B cell (primary cell): ENCODE data around the gene HSD17B14. TPM values are rescaled to one million over a fixed set of nuclear protein-coding genes. Genes with fewer than 3 reads are reported as not detected.

Experiments used
- ATAC-seq: fragments of 200-7000 bp; cut with Tn5 transposase; one replicate; pipeline ENCODE4 v1.10.0; 2021; ENCODE audit warnings: low read depth, mild to moderate bottlenecking, moderate number of reproducible peaks, moderate library complexity
- CTCF ChIA-PET: fragments of 350-600 bp; sonication (Branson Sonifier 250); formaldehyde crosslinking; loops from one replicate; lab custom pipeline; 2021; ENCODE audit warnings: antibody characterized with exemption, inconsistent platforms; lab: Charles Lee
- POLR2A ChIA-PET: fragments of 350-600 bp; sonication (Branson Sonifier 250); formaldehyde crosslinking; loops from one replicate; lab custom pipeline; 2021; ENCODE audit warnings: antibody characterized with exemption; lab: Charles Lee
- DNase-seq: peaks from one replicate; pipeline ENCODE4 v3.0.0; 2013
- H2AFZ ChIP-seq: 2 replicates; pipeline ENCODE4 v1.6.1; 2012; ENCODE audit warnings: mild to moderate bottlenecking, low read depth, low read length; ENCODE audit not compliant: insufficient read depth, poor library complexity, severe bottlenecking
- H3K27ac ChIP-seq, 2 donors: 1 replicate in 1 of 2; 2 replicates in 1 of 2; pipeline ENCODE4 v1.5.1; 2012 to 2013; ENCODE audit warnings: low read length in 2 of 2, mild to moderate bottlenecking in 2 of 2, moderate library complexity in 1 of 2
- H3K27me3 ChIP-seq, 4 experiments: fragments of 200-600 bp in 1 of 4; sonication (generic) in 1 of 4; replicated peaks in 1 of 4; 1 replicate in 2 of 4; 2 replicates in 2 of 4; pipeline versions ENCODE4 v1.6.1 to v1.7.0; 2013 to 2016; ENCODE audit warnings: low read length in 3 of 4, mild to moderate bottlenecking in 2 of 4, mixed read lengths in 1 of 4, moderate library complexity in 1 of 4; ENCODE audit not compliant: insufficient read depth in 4 of 4, control insufficient read depth in 3 of 4; ENCODE audit errors: control extremely low read depth in 1 of 4
- H3K36me3 ChIP-seq, 2 experiments: replicated peaks in 1 of 2; 1 replicate in 1 of 2; 2 replicates in 1 of 2; pipeline versions ENCODE4 v1.6.1 to v1.7.1; 2013; ENCODE audit warnings: low read length in 1 of 2; ENCODE audit not compliant: insufficient read depth in 2 of 2, control insufficient read depth in 1 of 2; ENCODE audit errors: control extremely low read depth in 1 of 2, extremely low read depth in 1 of 2
- H3K4me1 ChIP-seq, 2 donors: fragments of 200-600 bp in 1 of 2; sonication (generic) in 1 of 2; 1 replicate in 1 of 2; 2 replicates in 1 of 2; pipeline versions ENCODE4 v1.5.1 to v1.6.1; 2013 to 2017; ENCODE audit warnings: low read length in 2 of 2; ENCODE audit not compliant: control insufficient read depth in 2 of 2, insufficient read depth in 2 of 2
- H3K4me2 ChIP-seq: replicated peaks from 2 replicates; pipeline ENCODE3; 2012; ENCODE audit warnings: mild to moderate bottlenecking, low read depth, low read length; ENCODE audit not compliant: poor library complexity, severe bottlenecking
- H3K4me3 ChIP-seq, 5 experiments: fragments of 200-600 bp in 1 of 5; sonication (generic) in 1 of 5; 1 replicate in 3 of 5; 2 replicates in 2 of 5; pipeline versions ENCODE4 v1.5.1 to v1.7.0; 2011 to 2016; ENCODE audit warnings: low read length in 4 of 5, mild to moderate bottlenecking in 4 of 5, low read depth in 2 of 5, control low read depth in 1 of 5, moderate library complexity in 1 of 5; ENCODE audit not compliant: insufficient read depth in 1 of 5; ENCODE audit errors: control extremely low read depth in 1 of 5, extremely low read depth in 1 of 5
- H3K79me2 ChIP-seq: fragments of 200-600 bp; sonication (generic); one replicate; pipeline ENCODE4 v1.6.0; 2016; ENCODE audit warnings: low read length; ENCODE audit not compliant: control insufficient read depth, insufficient read depth
- H3K9ac ChIP-seq: fragments of 200-600 bp; sonication (generic); 2 replicates; pipeline ENCODE4 v1.6.1; 2017; ENCODE audit warnings: mild to moderate bottlenecking, low read length, moderate library complexity
- H3K9me3 ChIP-seq, 3 donors: one replicate each; pipeline versions ENCODE4 v1.6.1 to v1.7.1; 2013; ENCODE audit warnings: low read length in 2 of 3; ENCODE audit not compliant: control insufficient read depth in 2 of 3, insufficient read depth in 1 of 3; ENCODE audit errors: control extremely low read depth in 1 of 3
- H4K20me1 ChIP-seq: 2 replicates; pipeline ENCODE4 v1.6.0; 2012; ENCODE audit warnings: mild to moderate bottlenecking, low read length; ENCODE audit not compliant: insufficient read depth, control insufficient read depth, poor library complexity, severe bottlenecking
- H3K27ac Mint-ChIP-seq: one replicate; pipeline ENCODE4 v1.8.0; 2021; ENCODE audit warnings: mixed read lengths
- H3K27me3 Mint-ChIP-seq: one replicate; pipeline ENCODE4 v1.8.0; 2021; ENCODE audit warnings: mixed read lengths
- H3K4me1 Mint-ChIP-seq: one replicate; pipeline ENCODE4 v1.8.0; 2021; ENCODE audit warnings: mixed read lengths
- H3K4me3 Mint-ChIP-seq: one replicate; pipeline ENCODE4 v1.8.0; 2021; ENCODE audit warnings: mixed read lengths
- H3K9me3 Mint-ChIP-seq: one replicate; pipeline ENCODE4 v1.8.0; 2022; ENCODE audit warnings: mixed read lengths; ENCODE audit not compliant: insufficient read depth
- CTCF ChIP-seq: fragments of 200-600 bp; IDR thresholded peaks from one replicate; pipeline ENCODE4 v1.8.0; 2022; ENCODE audit warnings: antibody characterized with exemption, mild to moderate bottlenecking
- EZH2 ChIP-seq: IDR thresholded peaks from 2 replicates; pipeline ENCODE4 v1.6.1; 2012; ENCODE audit warnings: borderline replicate concordance, low read depth, mild to moderate bottlenecking, moderate library complexity, low read length; ENCODE audit not compliant: insufficient read depth, poor library complexity, severe bottlenecking
- WGBS: methylation state at CpG from one replicate; pipeline ENCODE4 v1.1.5; 2013; ENCODE audit warnings: missing lambda C conversion rate; ENCODE audit not compliant: insufficient coverage; 5-methylcytosine and 5-hydroxymethylcytosine counted together
- intact Hi-C: fragments of 100-400 bp; cut with micrococcal nuclease; formaldehyde crosslinking; loops from one replicate; pipeline ENCODE4 v1.10.0; 2022
- polyA plus RNA-seq: library from polyadenylated mRNA; depleted of rRNA; stranded (reverse); fragments of >200 nt; gene quantifications from 2 replicates; pipeline ENCODE4 v1.2.3, GENCODE V29; 2012
- total RNA-seq, 2 donors: library from RNA; stranded (reverse); fragments of 120-200 nt in 1 of 2; gene quantifications; 1 replicate in 1 of 2; 2 replicates in 1 of 2; pipeline versions ENCODE4 v1.2.3 to v1.2.4, GENCODE V29; 2013 to 2022

HSD17B14 gene
- total and polyA plus RNA-seq, 2 donors (not counting 1 experiment from before 2014, with no cell fraction given): 2.5 to 2.9 TPM

DNA sequence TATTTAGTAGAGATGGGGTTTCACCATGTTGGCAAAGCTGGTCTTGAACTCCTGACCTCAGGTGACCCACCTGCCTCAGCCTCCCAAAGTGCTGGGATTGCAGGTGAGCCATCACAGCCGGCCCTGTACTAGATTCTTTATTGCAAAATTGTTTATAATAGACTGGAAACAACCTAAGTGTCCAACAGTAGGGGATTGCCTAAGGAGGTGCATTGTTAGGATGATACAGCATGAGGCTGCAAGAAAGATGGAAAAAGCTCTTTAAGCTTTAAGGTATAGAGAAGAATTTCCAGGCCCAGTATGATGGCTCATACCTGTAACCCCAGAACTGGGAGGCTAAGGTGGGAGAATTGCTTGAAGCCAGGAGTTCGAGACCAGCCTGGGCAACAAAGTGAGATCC, 33.7 kb downstream of the HSD17B14 start:
- peaks cover 2% of the 10 kb centered on the region for H3K4me1 Mint-ChIP-seq
- H4K20me1 ChIP-seq: peaks cover 6% of the 10 kb centered on the region
- H3K9me3 Mint-ChIP-seq: no peaks in the 10 kb centered on the region
- H3K4me3 ChIP-seq: no peak overlapping the region
- H3K27ac Mint-ChIP-seq: no peak overlapping the region
- 100% methylated on average over 1 of the region's 2 CpGs for WGBS
- ATAC-seq (no peak), DNase-seq (no peak)
- H3K27ac ChIP-seq: no peak overlapping the region
- peaks cover 0 to 5% (median 0%) of the 10 kb centered on the region in 3 donors for H3K9me3 ChIP-seq
- ChIA-PET CTCF (interaction anchor here (1.8 to 17.5 kb wide), 3 partner anchors 8 to 39 kb away, joined by 5 to 553 read pairs (median 5); partner anchors contain the start of genes BCAT2 and HSD17B14), POLR2A (interaction anchor here (0.7 kb wide), 1 partner anchor 41 kb away, joined by 5 read pairs; no protein-coding TSS in a partner anchor)
- no peaks in the 10 kb centered on the region for H3K4me1 ChIP-seq
- no peak overlapping the region for H3K9ac ChIP-seq
- no peak overlapping the region for H3K4me3 Mint-ChIP-seq
- H3K36me3 ChIP-seq: no peaks in the 10 kb centered on the region
- no peaks in the 10 kb centered on the region for H3K79me2 ChIP-seq
- no peak overlapping the region for H3K4me2 ChIP-seq
- intact Hi-C loops: no loop called here
- no peaks in the 10 kb centered on the region for H3K27me3 Mint-ChIP-seq
- TF ChIP-seq CTCF (no peak), EZH2 (no peak)
- no peak overlapping the region for H2AFZ ChIP-seq
- no peaks in the 10 kb centered on the region for H3K27me3 ChIP-seq

GRCh38 chr19:48799358-48800300, 36.7 kb downstream of the HSD17B14 start:
- no peaks in the 10 kb centered on the region for H3K27me3 ChIP-seq
- no peak overlapping the region for H3K4me3 ChIP-seq
- no peak overlapping the region for H3K27ac ChIP-seq
- WGBS: 98% methylated on average over 39 of the region's 44 CpGs
- H3K9me3 ChIP-seq: no peaks in the 10 kb centered on the region
- H3K9me3 Mint-ChIP-seq: no peaks in the 10 kb centered on the region
- H2AFZ ChIP-seq: no peak overlapping the region
- CTCF ChIA-PET: interaction anchor here (0.6 to 17.5 kb wide), 5 partner anchors 12 to 171 kb away, joined by 3 to 553 read pairs (median 4); partner anchors contain the start of genes BCAT2 and HSD17B14
- peaks cover 3 to 9% of the 10 kb centered on the region in 2 donors for H3K4me1 ChIP-seq
- H3K79me2 ChIP-seq: no peaks in the 10 kb centered on the region
- intact Hi-C loops: loop anchor here (5.0 kb wide), 1 partner anchor 162 kb away; the partner anchor contains the start of gene DBP
- POLR2A ChIA-PET: no interaction called here
- H3K9ac ChIP-seq: no peak overlapping the region
- TF ChIP-seq CTCF (no peak), EZH2 (no peak)
- H3K4me1 Mint-ChIP-seq: peaks cover 7% of the 10 kb centered on the region
- H3K4me3 Mint-ChIP-seq: no peak overlapping the region
- no peaks in the 10 kb centered on the region for H3K27me3 Mint-ChIP-seq
- ATAC-seq (no peak), DNase-seq (no peak)
- no peaks in the 10 kb centered on the region for H3K36me3 ChIP-seq
- H3K4me2 ChIP-seq: no peak overlapping the region
- no peak overlapping the region for H3K27ac Mint-ChIP-seq
- H4K20me1 ChIP-seq: no peaks in the 10 kb centered on the region
